Spleen (tissue), 7 donors: ENCODE measurements around the gene TMEM169.

ENCODE experiments used
- CTCF ChIP-seq, 11 experiments: fragments of 200-600 bp in 7 of 11; fragments of 450-650 bp in 4 of 11; sonication (generic) in 4 of 11; IDR thresholded peaks in 8 of 11; conservative IDR thresholded peaks in 3 of 11; 1 replicate in 7 of 11; 2 replicates in 4 of 11; pipeline versions ENCODE4 v1.4.0 to v1.8.0; 2016 to 2021; ENCODE audit warnings: antibody characterized with exemption in 11 of 11, inconsistent platforms in 4 of 11, mild to moderate bottlenecking in 1 of 11
- POLR2AphosphoS5 ChIP-seq, 3 donors: sonication (generic); formaldehyde crosslinking; IDR thresholded peaks; one replicate each; pipeline ENCODE4 v1.5.1; 2017; ENCODE audit warnings: antibody characterized with exemption in 3 of 3
- donor health status: DM: no; HTN: no; CAD: no; lungs with moderate emphysema.
- donor health status: DM: no; HTN: no; CAD: no.
- donor health status: DM: no; HTN: no; CAD: no.

DNA sequence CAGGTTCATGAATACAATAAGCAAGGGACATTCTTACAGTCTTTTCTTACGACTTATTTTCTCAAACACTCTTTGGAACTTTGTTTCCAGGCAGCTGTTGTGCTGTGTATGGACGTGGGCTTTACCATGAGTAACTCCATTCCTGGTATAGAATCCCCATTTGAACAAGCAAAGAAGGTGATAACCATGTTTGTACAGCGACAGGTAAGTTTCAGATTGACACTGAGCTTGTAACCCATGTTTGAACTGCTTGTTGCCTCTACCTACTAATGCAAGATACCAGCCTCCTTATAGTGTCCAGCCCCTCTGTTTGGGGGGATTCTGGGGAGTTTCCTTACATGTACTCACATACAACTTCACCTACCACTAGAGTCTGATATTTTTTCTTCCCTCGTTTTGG is 31.2 kb downstream of the TMEM169 start:
- TF ChIP-seq CTCF (IDR thresholded peaks at IDR 0.05 in 8 of 11, conservative IDR thresholded peaks at IDR 0.05 in 3 of 11) (no peak), POLR2AphosphoS5 (IDR thresholded peaks at IDR 0.05) (no peak)
